A673 (cell line): ENCODE results near the gene DDX31. TPM values are rescaled to one million over a fixed set of nuclear protein-coding genes. Genes with fewer than 3 reads are reported as not detected.
"Not testable (repeated sequence)": the region's sequence is repeated elsewhere in the genome, so short reads cannot be mapped to it uniquely, and the experiment has no call there.

Experiments used
- BruUV-seq: library from RNA; stranded (reverse); fragments of 400-500 nt; replicated peaks from 2 replicates; lab custom pipeline; 2021; lab: Mats Ljungman, UMichigan
- CTCF ChIA-PET: fragments of 300-600 bp; sonication (Branson Sonifier 250); formaldehyde crosslinking; loops from one replicate; lab custom pipeline; 2022; ENCODE audit warnings: antibody characterized with exemption; lab: Charles Lee
- POLR2A ChIA-PET: fragments of 300-600 bp; sonication (Branson Sonifier 250); formaldehyde crosslinking; loops from one replicate; lab custom pipeline; 2022; ENCODE audit warnings: antibody characterized with exemption; ENCODE audit not compliant: low non-redundant PET; lab: Charles Lee
- DNase-seq: peaks from one replicate; pipeline ENCODE4 v3.0.0-alpha.2; 2015; ENCODE audit warnings: low spot score
- H3K27ac ChIP-seq: fragments of 200-600 bp; sonication (generic); 2 replicates; pipeline ENCODE4 v1.5.1; 2016; ENCODE audit warnings: mixed run types, low read depth, mild to moderate bottlenecking, mixed read lengths, antibody characterized with exemption, low read length; ENCODE audit not compliant: poor library complexity, severe bottlenecking
- H3K27me3 ChIP-seq: fragments of 200-600 bp; sonication (generic); replicated peaks from 2 replicates; pipeline ENCODE4 v1.6.1; 2017; ENCODE audit warnings: mixed run types, low read depth, mild to moderate bottlenecking, mixed read lengths, antibody characterized with exemption, low read length; ENCODE audit not compliant: insufficient read depth, poor library complexity
- H3K36me3 ChIP-seq: fragments of 200-600 bp; sonication (generic); 2 replicates; pipeline ENCODE4 v1.6.1; 2016; ENCODE audit warnings: mixed run types, mild to moderate bottlenecking, mixed read lengths, antibody characterized with exemption, low read length; ENCODE audit not compliant: insufficient read depth, poor library complexity, severe bottlenecking
- H3K4me1 ChIP-seq: fragments of 200-600 bp; sonication (generic); 2 replicates; pipeline ENCODE4 v1.6.1; 2017; ENCODE audit warnings: mixed run types, mild to moderate bottlenecking, mixed read lengths, antibody characterized with exemption, low read length; ENCODE audit not compliant: insufficient read depth, poor library complexity, severe bottlenecking
- H3K4me3 ChIP-seq: fragments of 200-600 bp; sonication (generic); 2 replicates; pipeline ENCODE4 v1.5.1; 2016; ENCODE audit warnings: low read depth, mixed run types, mild to moderate bottlenecking, mixed read lengths, low read length; ENCODE audit not compliant: poor library complexity, severe bottlenecking
- H3K9me3 ChIP-seq: fragments of 200-600 bp; sonication (generic); 2 replicates; pipeline ENCODE4 v1.6.1; 2016; ENCODE audit warnings: mixed run types, low read depth, mild to moderate bottlenecking, mixed read lengths, antibody characterized with exemption, low read length; ENCODE audit not compliant: poor library complexity, severe bottlenecking
- CTCF ChIP-seq: fragments of 300-800, 200-600 bp; sonication (generic); conservative IDR thresholded peaks from 2 replicates; pipeline ENCODE4 v1.5.1; 2017; ENCODE audit warnings: low read depth, mild to moderate bottlenecking, antibody characterized with exemption, low read length, moderate library complexity, mixed read lengths
- EZH2 ChIP-seq: fragments of 200-600 bp; sonication (generic); IDR thresholded peaks from 2 replicates; pipeline ENCODE4 v1.6.1; 2017; ENCODE audit warnings: borderline replicate concordance, low read depth, mild to moderate bottlenecking, mixed read lengths, antibody characterized with exemption, low read length; ENCODE audit not compliant: poor library complexity, severe bottlenecking
- intact Hi-C: fragments of 100-400 bp; cut with micrococcal nuclease; formaldehyde crosslinking; loops from one replicate; pipeline ENCODE4 v1.10.0; 2022; ENCODE audit not compliant: unreplicated experiment
- total RNA-seq: library from RNA; stranded (reverse); gene quantifications from 2 replicates; pipeline ENCODE4 v1.2.3, GENCODE V29; 2021

The DDX31 gene
- total RNA-seq, 1 experiment from 2014 or later: 34.2 TPM

GRCh38 chr9:132571806-132572600, 97.8 kb downstream of the DDX31 start:
- CTCF ChIA-PET: no interaction called here
- intact Hi-C loops: loop anchor here (10.0 kb wide), 1 partner anchor 233 kb away; no protein-coding TSS in a partner anchor
- DNase-seq: no peak
- POLR2A ChIA-PET: no interaction called here
- no peak overlapping the region for H3K27ac ChIP-seq
- no peaks in the 10 kb centered on the region for H3K36me3 ChIP-seq
- H3K4me1 ChIP-seq: no peaks in the 10 kb centered on the region
- no peaks in the 10 kb centered on the region for H3K9me3 ChIP-seq
- BruUV-seq: no TSS peak
- H3K4me3 ChIP-seq: no peak overlapping the region
- H3K27me3 ChIP-seq: peaks cover 67% of the 10 kb centered on the region
- no peak for TF ChIP-seq CTCF

GRCh38 chr9:132568787-132569186, 101.0 kb downstream of the DDX31 start:
- peaks cover 71% of the 10 kb centered on the region for H3K27me3 ChIP-seq
- POLR2A ChIA-PET, CTCF ChIA-PET, H3K4me1 ChIP-seq, H3K4me3 ChIP-seq, H3K9me3 ChIP-seq, intact Hi-C loops, H3K36me3 ChIP-seq, DNase-seq, BruUV-seq, H3K27ac ChIP-seq: not testable (repeated sequence)

- ChIA-PET CTCF (no interaction called here), POLR2A (interaction anchor here (0.6 kb wide), 1 partner anchor 19 kb away, joined by 14 read pairs; no protein-coding TSS in a partner anchor)
- peaks cover 88% of the 10 kb centered on the region for H3K27me3 ChIP-seq
- no peak for TF ChIP-seq EZH2
- no peak for TF ChIP-seq CTCF
- no peak overlapping the region for H3K4me3 ChIP-seq
- no peak for DNase-seq
- no peak overlapping the region for H3K27ac ChIP-seq
- intact Hi-C loops: no loop called here
- no peaks in the 10 kb centered on the region for H3K36me3 ChIP-seq
- H3K9me3 ChIP-seq: no peaks in the 10 kb centered on the region
- BruUV-seq: no TSS peak
- H3K4me1 ChIP-seq: no peaks in the 10 kb centered on the region
Observed at GRCh38 chr9:132564526-132564925, 105.3 kb downstream of the DDX31 start.

GRCh38 chr9:132562306-132562573, 107.5 kb downstream of the DDX31 start:
- intact Hi-C loops: no loop called here
- Histone ChIP-seq H3K36me3 (no peaks in the 10 kb centered on the region), H3K4me1 (no peaks in the 10 kb centered on the region), H3K4me3 (no peak overlapping the region), H3K27ac (no peak overlapping the region), H3K27me3 (peaks cover 87% of the 10 kb centered on the region), H3K9me3 (no peaks in the 10 kb centered on the region)
- TF ChIP-seq CTCF (no peak), EZH2 (no peak)
- no peak for DNase-seq
- POLR2A ChIA-PET: no interaction called here
- BruUV-seq: no TSS peak
- CTCF ChIA-PET: no interaction called here
